RWPE1 (cell line): ENCODE measurements around the gene TTC28.

ENCODE experiments used
- CTCF ChIA-PET: fragments of 350-600 bp; sonication (Branson Sonifier 250); formaldehyde crosslinking; extraction: SDS; loops from one replicate; lab custom pipeline; 2021; lab: Yijun Ruan, JAX
- POLR2A ChIA-PET: fragments of 400-600 bp; formaldehyde crosslinking; extraction: SDS; loops from one replicate; lab custom pipeline; 2020; ENCODE audit warnings: antibody characterized with exemption; ENCODE audit not compliant: low non-redundant PET; lab: Yijun Ruan, JAX
- DNase-seq: peaks from one replicate; pipeline ENCODE4 v3.0.0; 2012; ENCODE audit warnings: low spot score
- H3K27ac ChIP-seq: fragments of 450-650 bp; 2 replicates; pipeline ENCODE4 v1.5.1; 2017
- CTCF ChIP-seq: fragments of 450-650 bp; conservative IDR thresholded peaks from 2 replicates; pipeline ENCODE4 v1.5.1; 2017; ENCODE audit warnings: low read depth, mild to moderate bottlenecking

The TTC28 gene

GRCh38 chr22:28188178-28188879 is 491.3 kb downstream of the TTC28 start:
- TF ChIP-seq CTCF = no peak
- H3K27ac ChIP-seq = no peak overlapping the region
- POLR2A ChIA-PET = no interaction called here
- DNase-seq = no peak
- CTCF ChIA-PET = interaction anchor here (0.6 kb wide), 1 partner anchor 1399 kb away, joined by 4 read pairs; no protein-coding TSS in a partner anchor

GRCh38 chr22:28187612-28188011 is 492.0 kb downstream of the TTC28 start:
- CTCF ChIA-PET = no interaction called here
- H3K27ac ChIP-seq = no peak overlapping the region
- TF ChIP-seq CTCF = no peak
- no peak for DNase-seq
- POLR2A ChIA-PET = no interaction called here

GRCh38 chr22:28186641-28187040 is 493.0 kb downstream of the TTC28 start:
- ChIA-PET POLR2A (no interaction called here), CTCF (no interaction called here)
- TF ChIP-seq CTCF = no peak
- H3K27ac ChIP-seq = no peak overlapping the region
- no peak for DNase-seq

- TF ChIP-seq CTCF = no peak
- ChIA-PET POLR2A (no interaction called here), CTCF (interaction anchor here (1.1 kb wide), 1 partner anchor 13 kb away, joined by 6 read pairs; no protein-coding TSS in a partner anchor)
- no peak overlapping the region for H3K27ac ChIP-seq
- no peak for DNase-seq
These were observed 494.5 kb downstream of the TTC28 start for GRCh38 chr22:28185130-28185529.

GRCh38 chr22:28183078-28183860 is 496.4 kb downstream of the TTC28 start:
- no peak overlapping the region for H3K27ac ChIP-seq
- no peak for TF ChIP-seq CTCF
- ChIA-PET CTCF (interaction anchor here (0.9 kb wide), 1 partner anchor 273 kb away, joined by 3 read pairs; no protein-coding TSS in a partner anchor), POLR2A (no interaction called here)
- no peak for DNase-seq

GRCh38 chr22:28180804-28181731 is 498.6 kb downstream of the TTC28 start:
- POLR2A ChIA-PET = no interaction called here
- CTCF ChIA-PET = no interaction called here
- DNase-seq = no peak
- H3K27ac ChIP-seq = no peak overlapping the region
- no peak for TF ChIP-seq CTCF
